HG02763 (cell line): Measurements from ENCODE around the gene FER.
"Not testable (repeated sequence)": the region's sequence is repeated elsewhere in the genome, so short reads cannot be mapped to it uniquely, and the experiment has no call there.

Experiments
- ATAC-seq: cut with Tn5 transposase; IDR thresholded peaks from one replicate; pipeline ENCODE4 v1.9.1; 2021; ENCODE audit warnings: mild to moderate bottlenecking, moderate library complexity; ENCODE audit not compliant: unreplicated experiment

Gene FER

DNA sequence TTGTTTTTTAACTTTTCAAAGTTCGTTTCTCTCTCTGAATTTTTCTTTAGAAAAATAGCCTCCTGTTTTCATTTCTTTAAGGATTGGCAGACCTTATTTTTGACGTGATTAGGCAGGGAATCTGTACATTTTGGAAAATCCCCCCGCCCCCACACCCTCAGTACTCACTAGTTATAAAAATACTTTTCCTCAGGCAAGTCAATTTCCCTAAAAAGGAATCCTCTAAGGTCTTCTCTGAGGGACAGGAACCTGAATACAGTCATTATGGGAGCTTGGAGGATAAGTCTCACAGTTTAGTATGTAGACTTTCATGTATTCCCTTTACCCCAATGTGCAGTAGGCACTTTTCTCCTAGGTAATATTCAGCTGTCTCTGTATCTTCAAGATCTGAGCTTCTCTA, 3.9 kb upstream of the FER start:
- no peak for ATAC-seq

DNA sequence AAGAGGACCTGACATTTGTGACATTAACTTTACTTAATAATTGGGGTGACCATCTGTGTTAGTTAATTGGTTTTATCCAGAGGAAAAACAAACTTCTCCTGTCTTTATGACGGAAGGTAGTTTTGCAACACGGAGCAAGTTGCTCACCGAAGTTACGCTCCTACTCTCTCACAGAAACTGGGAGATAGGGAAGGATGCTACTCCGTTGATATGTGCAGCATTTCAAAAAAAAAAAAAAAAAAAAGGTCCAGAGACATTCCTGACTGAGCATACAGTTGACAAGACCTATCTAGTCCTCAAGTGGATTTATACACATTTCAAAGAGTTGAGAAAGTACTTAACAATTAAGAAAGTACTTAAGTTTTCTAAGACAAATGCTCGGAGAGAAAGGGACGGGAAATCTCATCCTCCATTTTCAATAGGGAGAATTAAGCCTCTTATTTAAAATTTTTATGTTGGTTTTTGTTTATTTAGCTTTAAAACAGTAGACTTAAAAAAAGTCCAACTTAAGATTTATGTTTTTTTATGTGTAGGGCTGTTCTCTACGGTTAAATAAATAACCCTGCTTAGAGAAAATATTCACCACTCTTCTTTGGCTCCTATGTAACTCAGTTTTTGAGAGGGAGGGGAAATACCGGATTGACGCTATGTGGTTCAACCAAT, 455 bp upstream of the FER start:
- ATAC-seq: no peak

DNA sequence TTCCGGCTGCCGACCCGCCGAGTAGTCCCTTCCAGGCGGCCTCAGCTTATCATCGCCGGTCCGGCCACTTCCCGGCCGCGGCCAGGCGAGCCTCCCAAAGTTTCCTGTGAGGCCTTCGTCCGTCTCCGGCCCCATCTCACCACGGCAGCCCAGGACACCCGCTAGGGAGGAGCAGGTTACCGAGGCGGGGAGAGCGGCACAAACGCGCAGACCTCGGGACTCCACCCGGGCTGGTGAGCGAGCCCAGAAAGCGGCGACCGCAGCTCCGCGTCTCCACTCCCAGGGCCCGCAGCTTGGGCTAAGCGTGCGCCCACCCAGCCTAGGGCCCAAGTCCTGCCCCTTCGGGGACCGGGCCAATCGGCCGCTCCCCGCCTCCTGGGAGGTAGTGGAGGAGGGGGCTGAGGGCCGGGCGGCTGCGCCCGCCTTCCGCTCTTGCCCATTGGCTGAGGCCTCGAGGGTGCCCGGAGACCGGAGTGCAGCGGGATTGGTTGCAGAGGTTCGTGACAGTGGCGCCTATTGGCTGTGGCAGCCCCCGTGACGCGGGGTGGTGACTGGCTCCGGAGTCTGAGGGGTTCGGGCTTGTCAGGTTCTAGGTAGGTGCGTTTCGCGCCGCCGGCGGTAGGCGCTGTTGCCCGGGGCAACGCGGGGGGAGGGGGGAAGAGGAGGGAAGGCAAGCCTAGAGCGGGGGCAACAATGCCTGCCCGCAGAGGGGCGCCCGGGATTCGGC, 867 bp downstream of the FER start:
- ATAC-seq: peak; percentile 96

DNA sequence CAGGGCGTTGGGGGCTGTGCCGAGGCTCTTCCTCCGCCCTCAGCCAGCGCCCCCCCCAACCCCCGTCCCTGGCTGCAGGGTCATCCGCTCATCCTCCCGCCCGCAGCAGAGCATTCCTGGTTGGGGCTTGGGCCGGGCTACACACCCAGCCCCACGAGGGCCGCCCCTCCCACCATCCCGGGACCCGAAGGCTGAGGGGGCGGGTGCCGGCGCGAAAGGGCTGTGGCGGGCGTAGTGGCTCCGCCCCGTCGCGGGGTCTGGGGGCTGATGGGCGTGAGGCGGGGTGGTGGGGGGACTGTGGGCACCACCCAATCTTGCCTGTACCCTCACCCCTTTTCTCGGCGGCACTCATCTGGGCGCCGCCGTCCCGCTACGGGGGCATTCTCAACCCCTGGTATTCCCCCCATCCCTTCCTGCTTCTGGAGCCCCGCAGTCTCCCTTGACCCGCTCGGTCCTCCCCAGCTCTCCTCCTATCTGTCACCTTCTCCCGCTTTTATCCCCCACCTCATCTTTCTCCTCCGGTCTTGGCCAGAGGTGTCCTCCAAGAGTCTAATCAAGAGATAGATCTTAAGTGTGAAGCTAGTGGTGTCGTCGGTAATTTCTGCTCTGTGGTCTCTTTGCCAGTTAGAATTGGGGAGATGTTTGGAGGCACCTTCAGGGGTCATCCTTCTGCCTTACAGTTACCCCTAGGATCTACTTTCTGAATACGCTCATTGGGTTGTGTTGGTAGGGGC, 1.6 kb downstream of the FER start:
- ATAC-seq: peak; percentile 29

DNA sequence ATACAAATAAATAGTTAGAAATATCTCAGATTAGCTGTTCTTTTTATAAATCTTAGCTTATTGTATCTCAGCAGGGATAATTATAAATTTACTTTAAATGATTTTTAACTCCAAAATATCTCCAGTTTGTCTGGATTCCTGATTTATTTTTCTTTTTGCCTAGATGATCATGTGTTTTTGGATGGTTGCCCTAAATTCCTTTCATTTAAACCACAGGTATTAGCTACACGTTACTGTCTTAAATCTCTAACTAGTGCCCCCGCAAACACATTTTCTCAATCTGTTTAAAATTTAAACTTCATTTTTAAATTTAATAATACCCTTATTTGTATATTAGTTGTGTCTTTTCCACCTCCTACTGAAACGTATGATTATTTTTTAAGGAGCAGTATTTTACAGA, 5.6 kb downstream of the FER start:
- ATAC-seq: no peak

DNA sequence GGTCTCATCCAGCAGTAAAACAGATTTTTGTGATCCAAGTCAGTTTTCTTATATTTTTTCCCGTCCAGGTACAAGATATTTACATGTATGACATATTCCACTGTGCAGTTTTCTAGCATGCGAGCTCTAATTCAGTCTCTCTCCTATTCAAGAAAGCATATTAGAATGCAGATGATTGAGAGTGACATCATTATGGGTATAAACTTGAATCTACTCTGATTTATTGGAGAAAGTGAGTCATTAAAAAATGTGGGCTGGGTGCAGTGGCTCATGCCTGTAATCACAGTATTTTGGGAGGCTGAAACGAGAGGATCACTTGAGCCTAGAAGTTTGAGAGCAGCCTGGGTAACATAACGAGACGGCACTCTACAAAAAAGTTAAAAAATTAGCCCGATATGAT, 6.2 kb downstream of the FER start:
- no peak for ATAC-seq

DNA sequence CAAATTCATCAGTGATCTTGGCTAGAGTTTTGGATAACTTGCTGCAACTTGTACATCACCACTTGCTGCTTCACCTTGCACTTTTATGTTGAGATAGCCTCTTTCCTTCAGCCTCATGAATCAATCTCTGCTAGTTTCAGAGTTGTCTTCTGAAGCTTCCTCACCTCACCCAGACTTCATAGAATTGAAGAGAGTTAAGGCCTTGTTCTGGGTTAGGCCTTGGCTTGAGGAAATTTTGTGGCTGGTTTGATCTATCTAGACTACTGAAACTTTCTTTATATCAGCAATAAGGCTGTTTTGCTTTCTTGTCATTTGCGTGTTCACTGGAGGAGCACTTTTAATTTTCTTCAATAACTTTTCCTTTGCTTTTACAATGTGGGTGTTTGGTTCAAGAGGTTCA, 12.8 kb downstream of the FER start:
- ATAC-seq: no peak

DNA sequence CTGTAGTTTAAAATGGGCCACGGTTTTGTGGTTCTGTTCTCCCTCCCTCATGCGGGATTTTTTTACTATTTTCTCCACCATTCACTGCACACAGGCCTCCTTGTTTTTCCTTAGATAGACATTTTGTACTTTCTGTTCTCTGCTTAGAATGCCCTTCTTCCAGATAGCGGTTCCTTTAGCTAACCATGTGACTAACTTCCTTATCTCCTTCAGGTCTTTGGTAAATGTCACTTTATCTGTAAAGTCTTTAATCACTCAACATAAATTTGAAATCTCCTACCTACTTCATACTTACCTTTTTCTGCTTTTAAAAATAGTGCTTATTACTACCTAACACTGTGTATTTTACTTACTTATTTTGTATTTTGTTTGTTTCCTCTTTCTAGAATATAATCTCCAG, 15.0 kb downstream of the FER start:
- ATAC-seq: no peak

DNA sequence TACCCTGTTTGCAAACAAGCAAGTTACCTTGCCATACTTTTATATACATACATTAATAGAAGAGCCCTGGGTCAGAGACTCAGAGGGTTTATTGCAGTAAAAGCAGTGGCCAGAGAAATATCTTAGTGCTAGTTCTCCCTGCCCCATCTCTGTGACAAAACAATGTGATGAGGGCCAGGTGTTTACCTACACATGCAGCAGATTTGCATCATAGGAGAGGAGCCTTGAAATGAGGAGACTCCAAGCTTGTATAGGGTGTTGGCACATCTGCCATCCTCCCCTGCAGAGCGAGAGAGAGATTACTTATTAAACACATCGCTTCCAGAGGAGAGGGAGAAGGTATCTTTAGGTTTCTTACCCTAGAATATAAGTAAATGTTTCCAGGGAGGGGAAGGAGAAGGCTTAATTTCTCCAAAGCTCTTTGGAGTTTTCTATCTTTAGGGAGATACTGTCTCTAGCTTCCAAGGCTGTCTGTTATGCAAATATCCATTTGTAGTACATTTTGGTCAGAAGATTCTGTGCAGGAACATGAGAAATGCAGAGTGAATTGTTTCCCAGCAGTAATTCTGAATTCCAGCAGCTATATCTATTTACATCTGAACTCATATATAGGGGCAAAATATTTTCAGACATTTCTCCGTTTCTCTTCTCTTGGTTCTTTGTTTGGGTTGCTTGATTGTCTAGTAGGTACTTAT, 15.7 kb downstream of the FER start:
- ATAC-seq: no peak

DNA sequence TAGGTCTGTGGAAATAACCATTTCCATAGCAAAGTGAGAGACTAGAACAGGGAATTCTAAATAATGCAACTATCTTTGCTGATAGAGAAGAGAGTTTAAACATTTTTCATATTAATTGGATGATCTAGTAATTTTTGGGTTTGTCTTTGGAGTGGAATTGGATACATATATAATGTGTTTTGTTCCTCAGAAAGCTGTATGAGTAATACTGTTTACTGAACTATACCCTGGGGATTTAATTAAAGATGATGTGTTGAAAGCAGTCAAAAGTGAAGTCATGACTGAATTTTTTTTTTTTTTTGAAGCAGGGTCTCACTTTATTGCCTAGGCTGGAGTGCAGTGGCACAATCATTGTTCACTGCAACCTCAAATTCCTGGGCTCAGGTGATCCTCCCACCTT, 17.9 kb downstream of the FER start:
- no peak for ATAC-seq

DNA sequence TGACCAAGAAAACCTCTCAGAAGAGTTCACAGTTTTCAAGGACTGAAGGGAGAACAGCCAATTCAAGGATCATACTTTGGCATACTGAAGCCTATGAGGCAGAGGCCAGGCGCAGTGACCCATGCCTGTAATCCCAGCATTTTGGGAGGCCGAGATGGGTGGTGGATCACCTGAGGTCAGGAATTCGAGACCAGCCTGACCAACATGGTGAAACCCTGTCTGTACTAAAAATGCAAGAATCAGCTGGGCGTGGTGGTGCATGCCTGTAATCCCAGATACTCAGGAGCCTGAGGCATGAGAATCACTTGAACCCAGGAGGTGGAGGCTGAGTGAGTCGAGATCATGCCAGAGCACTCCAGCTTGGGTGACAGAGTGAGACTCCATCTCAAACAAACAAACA, 19.2 kb downstream of the FER start:
- ATAC-seq: not testable (repeated sequence)

DNA sequence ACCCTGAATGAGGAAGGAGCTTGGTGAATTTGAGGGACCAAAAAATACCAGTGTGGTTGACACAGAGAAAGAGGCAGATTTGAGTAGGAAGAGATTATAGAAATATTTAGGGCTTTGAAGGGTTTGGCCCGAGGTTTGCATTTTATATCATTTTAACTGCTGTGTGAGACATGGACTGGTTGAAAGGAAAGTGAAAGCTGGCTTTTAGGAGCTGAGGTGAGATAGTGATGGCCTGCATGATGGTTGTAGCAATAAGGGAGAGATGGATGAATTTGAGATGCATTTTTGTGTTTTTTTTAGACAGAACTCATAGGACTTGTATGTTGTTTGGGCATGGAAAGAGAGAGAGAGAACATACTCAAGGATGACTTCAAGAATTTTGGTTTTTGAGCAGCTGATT, 21.7 kb downstream of the FER start:
- peak; percentile 58 for ATAC-seq

DNA sequence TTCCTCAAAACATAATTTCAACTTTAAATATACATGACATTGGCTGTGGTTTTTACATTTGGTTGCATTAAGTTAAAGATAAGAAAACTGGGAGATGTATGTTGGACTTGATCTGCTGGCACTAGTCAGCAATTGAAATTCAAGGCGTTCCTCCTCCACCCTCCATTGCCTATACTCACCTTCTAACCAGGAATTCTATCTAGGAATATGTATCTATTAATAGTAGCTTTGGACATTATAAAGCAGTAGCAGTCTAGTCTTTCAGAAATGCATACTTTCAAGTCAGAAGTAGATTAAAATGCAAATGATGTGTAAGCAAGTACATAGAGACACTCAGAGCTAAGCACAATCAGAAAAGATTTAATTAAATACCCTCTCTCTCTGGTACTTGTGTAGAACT, 24.9 kb downstream of the FER start:
- no peak for ATAC-seq

DNA sequence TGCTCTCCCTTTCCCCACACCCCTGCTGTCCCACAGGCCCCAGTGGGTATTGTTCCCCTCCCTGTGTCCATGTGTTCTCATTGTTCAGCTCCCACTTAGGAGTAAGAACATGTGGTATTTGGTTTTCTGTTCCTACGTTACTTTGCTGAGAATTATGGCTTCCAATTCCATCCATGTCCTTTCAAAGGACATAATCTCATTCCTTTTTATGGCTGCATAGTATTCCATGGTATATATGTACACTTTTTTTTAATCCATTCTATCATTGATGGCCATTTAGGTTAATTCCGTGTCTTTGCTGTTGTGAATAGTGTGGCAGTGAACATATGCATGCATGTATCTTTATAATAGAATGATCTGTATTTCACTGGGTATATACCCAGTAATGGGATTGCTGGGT, 25.6 kb downstream of the FER start:
- ATAC-seq: no peak

DNA sequence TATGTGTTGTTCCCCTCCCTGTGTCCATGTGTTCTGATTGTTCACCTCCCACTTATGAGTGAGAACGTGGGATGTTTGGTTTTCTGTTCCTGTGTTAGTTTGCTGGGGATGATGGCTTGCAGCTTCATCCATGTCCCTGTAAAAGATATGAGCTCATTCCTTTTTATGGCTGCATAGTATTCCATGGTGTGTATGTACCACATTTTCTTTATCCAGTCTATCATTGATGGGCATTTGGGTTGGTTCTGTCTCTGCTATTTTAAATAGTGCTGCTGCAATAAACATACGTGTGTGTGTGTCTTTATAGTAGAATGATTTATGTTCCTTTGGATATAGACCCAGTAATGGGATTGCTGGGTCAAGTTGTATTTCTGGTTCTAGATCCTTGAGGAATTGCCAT, 26.4 kb downstream of the FER start:
- ATAC-seq: not testable (repeated sequence)

DNA sequence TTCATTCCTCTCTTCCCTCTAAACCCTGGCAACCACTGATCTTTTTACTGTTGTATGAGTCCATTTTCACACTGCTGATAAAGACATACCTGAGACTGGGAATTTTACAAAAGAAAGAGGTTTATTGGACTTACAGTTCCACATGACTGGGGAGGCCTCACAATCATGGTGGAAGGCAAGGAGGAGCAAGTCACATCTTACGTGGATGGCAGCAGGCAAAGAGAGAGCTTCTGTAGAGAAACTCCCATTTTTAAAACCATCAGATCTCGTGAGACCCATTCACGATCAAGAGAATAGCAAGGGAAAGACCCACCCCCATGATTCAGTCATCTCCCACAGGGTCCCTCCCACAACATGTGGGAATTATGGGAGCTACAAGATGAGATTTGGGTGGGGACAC, 29.9 kb downstream of the FER start:
- ATAC-seq: not testable (repeated sequence)

DNA sequence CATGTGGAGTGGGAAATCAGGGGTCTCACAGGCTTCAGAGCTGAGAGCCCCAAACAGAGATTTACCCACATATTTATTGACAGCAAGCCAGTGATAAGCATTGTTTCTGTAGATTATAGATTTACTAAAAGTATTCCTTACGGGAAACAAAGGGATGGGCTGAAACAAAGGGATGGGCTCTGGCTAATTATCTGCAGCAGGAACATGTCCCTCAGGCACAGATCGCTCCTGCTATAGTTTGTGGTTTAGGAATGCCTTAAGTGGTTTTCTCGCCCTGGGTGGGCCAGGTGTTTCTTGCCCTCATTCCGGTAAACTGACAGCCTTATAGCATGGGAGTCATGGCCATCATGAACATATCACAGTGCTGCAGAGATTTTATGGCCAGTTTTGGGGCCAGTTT, 36.9 kb downstream of the FER start:
- ATAC-seq: not testable (repeated sequence)

DNA sequence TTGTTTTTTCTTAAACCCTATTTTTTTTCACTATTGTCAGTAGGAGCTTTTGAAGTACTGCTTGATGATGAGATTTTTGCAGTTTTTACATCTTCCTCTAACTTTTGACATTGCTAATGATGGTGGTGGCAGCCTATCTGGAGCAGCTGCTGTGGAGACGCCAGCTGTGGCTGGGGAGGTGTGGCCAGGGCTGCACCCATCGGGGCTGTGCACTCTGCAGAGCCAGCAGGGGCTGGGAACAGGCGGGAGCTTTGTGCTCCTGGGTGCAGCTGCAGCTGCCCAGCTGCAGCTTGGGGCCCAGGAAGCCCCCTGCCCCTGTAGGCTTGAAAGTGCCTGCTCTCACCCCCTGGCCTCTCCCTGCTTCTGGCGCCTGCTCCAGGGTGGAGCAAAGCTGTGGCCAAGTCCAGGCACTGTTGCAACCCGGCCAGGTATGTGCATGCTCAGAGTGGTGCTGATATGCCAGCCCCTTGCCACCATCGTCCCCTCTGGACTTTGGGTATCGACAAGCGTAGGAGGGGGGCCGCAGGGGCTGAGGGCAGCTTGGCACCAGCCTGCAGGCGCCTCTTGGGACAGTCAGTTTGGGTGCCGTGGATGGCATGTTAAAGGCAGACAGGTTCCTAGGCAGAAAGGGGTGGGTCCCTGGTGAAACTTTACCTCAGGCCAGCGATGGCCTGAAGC, 39.2 kb downstream of the FER start:
- ATAC-seq: no peak

DNA sequence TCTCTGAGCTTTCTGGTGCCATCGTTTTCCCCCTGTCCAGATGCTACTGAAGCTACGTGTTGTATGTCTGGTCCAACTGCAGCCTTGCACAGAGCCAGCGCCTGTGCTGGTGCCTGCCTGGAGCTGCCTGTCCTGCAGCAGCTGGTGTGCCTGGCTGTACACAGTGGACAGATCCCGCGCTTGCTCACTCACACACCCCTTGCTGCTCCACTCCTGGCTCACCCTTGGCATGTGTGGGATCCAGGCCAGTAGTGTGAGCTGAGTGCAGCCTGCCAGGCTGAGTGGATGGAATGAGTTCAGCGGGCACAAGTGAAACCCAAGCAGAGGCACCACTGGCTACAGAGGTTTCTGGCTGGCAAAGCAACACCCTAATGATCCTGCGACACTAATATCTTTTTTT, 40.4 kb downstream of the FER start:
- ATAC-seq: no peak

DNA sequence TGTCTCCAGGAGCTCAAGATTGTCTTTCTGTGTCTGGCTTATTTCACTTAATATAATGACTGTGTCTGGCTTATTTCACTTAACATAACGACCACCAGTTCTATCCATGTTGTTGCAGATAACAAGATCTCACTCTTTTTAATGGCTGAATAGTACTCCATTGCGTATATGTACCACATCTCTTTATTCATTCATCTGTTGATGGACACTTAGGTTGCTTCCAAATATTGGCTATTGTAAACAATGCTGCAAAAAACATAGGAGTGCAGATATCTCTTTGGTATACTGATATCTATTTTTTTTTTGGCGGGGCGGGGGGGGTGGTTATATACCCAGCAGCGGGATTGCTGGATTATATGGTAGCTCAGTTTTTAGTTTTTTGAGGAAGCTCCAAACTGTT, 45.5 kb downstream of the FER start:
- ATAC-seq: no peak

DNA sequence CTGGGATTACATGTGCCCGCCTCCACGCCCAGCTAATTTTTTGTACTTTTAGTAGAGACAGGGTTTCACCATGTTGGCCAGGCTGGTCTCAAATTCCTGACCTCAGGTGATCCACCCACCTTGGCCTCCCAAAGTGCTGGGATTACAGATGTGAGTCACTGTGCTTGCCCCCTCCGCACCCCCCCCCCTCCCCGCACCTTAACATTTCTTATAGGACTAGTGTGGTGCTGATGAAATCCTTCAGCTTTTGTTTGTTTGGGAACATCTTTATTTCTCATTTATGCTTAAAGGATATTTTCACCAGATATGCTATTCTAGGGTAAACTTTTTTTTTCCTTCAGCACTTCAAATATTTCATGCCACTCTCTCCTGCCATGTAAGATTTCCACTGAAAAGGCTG, 46.7 kb downstream of the FER start:
- not testable (repeated sequence) for ATAC-seq
